Measurements from ENCODE around the gene BRAT1.

DNA sequence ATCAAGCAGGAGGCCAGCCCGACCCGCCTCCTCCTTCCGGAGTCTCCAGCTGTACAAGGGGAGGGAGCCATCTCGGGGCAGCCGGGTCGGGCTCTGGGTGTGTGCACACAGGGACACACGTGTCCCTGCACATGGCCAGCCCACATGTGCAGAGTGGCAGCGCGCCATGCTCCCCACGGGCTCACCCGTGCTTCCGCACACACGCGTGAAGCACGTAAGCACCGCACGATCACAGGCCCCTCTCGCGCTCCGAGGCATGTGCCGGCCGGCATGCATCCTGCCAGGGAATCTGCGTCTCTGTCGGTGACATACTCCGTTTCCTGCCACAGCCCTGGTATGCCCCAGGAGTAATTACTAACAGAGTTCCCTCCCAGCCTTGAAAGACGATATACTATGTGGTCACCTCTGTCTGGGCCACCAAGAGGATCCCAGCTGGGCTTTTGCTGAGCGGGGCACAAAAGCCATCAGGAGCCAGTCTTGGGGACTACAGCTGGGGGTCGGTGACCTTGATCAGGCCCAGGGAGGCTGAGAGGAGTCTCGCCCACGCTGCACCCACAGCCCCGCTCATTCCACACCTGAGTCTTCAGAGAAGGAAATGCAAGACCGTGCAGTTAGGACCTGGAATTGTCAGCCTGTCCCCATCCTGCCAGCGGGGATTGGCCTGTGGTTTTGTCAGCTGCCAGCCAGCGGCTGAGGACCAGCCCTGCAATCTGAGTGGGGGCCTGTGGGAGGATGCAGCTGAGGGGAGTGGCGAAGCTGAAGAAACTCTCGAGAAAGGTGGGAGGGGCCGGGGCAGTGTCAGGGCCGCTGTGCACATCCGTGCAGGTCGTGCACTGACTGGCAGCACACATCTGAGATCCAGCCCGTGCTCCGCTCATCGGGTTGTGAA, 46.8 kb downstream of the BRAT1 start:
- TF ChIP-seq USF2 (CRISPR knock-in tag; IDR thresholded peaks at IDR 0.05) (no peak), AFF4 (CRISPR knock-in tag; IDR thresholded peaks at IDR 0.05; ENCODE audit: borderline replicate concordance) (no peak), CREB1 (CRISPR knock-in tag; IDR thresholded peaks at IDR 0.05) (no peak), SMAD3 (CRISPR knock-in tag; IDR thresholded peaks at IDR 0.05; ENCODE audit: borderline replicate concordance) (no peak), MLX (CRISPR knock-in tag; IDR thresholded peaks at IDR 0.05) (no peak), NR2C2 (CRISPR knock-in tag; IDR thresholded peaks at IDR 0.05) (no peak), NR3C1 (CRISPR knock-in tag; conservative IDR thresholded peaks at IDR 0.05; ENCODE audit: low read depth) (no peak), ZNF121 (CRISPR knock-in tag; IDR thresholded peaks at IDR 0.05) (no peak), FOXP4 (CRISPR knock-in tag; IDR thresholded peaks at IDR 0.05) (no peak)
- TF ChIP-seq, protein P1, sequence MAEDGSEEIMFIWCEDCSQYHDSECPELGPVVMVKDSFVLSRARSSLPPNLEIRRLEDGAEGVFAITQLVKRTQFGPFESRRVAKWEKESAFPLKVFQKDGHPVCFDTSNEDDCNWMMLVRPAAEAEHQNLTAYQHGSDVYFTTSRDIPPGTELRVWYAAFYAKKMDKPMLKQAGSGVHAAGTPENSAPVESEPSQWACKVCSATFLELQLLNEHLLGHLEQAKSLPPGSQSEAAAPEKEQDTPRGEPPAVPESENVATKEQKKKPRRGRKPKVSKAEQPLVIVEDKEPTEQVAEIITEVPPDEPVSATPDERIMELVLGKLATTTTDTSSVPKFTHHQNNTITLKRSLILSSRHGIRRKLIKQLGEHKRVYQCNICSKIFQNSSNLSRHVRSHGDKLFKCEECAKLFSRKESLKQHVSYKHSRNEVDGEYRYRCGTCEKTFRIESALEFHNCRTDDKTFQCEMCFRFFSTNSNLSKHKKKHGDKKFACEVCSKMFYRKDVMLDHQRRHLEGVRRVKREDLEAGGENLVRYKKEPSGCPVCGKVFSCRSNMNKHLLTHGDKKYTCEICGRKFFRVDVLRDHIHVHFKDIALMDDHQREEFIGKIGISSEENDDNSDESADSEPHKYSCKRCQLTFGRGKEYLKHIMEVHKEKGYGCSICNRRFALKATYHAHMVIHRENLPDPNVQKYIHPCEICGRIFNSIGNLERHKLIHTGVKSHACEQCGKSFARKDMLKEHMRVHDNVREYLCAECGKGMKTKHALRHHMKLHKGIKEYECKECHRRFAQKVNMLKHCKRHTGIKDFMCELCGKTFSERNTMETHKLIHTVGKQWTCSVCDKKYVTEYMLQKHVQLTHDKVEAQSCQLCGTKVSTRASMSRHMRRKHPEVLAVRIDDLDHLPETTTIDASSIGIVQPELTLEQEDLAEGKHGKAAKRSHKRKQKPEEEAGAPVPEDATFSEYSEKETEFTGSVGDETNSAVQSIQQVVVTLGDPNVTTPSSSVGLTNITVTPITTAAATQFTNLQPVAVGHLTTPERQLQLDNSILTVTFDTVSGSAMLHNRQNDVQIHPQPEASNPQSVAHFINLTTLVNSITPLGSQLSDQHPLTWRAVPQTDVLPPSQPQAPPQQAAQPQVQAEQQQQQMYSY (CRISPR knock-in tag; IDR thresholded peaks at IDR 0.05): no peak
- TF ChIP-seq, protein P2, sequence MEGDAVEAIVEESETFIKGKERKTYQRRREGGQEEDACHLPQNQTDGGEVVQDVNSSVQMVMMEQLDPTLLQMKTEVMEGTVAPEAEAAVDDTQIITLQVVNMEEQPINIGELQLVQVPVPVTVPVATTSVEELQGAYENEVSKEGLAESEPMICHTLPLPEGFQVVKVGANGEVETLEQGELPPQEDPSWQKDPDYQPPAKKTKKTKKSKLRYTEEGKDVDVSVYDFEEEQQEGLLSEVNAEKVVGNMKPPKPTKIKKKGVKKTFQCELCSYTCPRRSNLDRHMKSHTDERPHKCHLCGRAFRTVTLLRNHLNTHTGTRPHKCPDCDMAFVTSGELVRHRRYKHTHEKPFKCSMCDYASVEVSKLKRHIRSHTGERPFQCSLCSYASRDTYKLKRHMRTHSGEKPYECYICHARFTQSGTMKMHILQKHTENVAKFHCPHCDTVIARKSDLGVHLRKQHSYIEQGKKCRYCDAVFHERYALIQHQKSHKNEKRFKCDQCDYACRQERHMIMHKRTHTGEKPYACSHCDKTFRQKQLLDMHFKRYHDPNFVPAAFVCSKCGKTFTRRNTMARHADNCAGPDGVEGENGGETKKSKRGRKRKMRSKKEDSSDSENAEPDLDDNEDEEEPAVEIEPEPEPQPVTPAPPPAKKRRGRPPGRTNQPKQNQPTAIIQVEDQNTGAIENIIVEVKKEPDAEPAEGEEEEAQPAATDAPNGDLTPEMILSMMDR (IDR thresholded peaks at IDR 0.05): no peak
- TF ChIP-seq, protein P3, sequence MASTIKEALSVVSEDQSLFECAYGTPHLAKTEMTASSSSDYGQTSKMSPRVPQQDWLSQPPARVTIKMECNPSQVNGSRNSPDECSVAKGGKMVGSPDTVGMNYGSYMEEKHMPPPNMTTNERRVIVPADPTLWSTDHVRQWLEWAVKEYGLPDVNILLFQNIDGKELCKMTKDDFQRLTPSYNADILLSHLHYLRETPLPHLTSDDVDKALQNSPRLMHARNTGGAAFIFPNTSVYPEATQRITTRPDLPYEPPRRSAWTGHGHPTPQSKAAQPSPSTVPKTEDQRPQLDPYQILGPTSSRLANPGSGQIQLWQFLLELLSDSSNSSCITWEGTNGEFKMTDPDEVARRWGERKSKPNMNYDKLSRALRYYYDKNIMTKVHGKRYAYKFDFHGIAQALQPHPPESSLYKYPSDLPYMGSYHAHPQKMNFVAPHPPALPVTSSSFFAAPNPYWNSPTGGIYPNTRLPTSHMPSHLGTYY (CRISPR knock-in tag; IDR thresholded peaks at IDR 0.05): no peak
- TF ChIP-seq, protein P4, sequence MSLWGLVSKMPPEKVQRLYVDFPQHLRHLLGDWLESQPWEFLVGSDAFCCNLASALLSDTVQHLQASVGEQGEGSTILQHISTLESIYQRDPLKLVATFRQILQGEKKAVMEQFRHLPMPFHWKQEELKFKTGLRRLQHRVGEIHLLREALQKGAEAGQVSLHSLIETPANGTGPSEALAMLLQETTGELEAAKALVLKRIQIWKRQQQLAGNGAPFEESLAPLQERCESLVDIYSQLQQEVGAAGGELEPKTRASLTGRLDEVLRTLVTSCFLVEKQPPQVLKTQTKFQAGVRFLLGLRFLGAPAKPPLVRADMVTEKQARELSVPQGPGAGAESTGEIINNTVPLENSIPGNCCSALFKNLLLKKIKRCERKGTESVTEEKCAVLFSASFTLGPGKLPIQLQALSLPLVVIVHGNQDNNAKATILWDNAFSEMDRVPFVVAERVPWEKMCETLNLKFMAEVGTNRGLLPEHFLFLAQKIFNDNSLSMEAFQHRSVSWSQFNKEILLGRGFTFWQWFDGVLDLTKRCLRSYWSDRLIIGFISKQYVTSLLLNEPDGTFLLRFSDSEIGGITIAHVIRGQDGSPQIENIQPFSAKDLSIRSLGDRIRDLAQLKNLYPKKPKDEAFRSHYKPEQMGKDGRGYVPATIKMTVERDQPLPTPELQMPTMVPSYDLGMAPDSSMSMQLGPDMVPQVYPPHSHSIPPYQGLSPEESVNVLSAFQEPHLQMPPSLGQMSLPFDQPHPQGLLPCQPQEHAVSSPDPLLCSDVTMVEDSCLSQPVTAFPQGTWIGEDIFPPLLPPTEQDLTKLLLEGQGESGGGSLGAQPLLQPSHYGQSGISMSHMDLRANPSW (CRISPR knock-in tag; conservative IDR thresholded peaks at IDR 0.05; ENCODE audit: low read depth): no peak
- TF ChIP-seq, protein P5, sequence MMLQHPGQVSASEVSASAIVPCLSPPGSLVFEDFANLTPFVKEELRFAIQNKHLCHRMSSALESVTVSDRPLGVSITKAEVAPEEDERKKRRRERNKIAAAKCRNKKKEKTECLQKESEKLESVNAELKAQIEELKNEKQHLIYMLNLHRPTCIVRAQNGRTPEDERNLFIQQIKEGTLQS (CRISPR knock-in tag; conservative IDR thresholded peaks at IDR 0.05): no peak

All from WTC11 (cell line).